ENCODE data around the gene NEGR1. TPM values are rescaled to one million over a fixed set of nuclear protein-coding genes. Genes with fewer than 3 reads are reported as not detected.

NEGR1 gene
- total RNA-seq, 1 donor from 2014 or later: 16.9 TPM

DNA sequence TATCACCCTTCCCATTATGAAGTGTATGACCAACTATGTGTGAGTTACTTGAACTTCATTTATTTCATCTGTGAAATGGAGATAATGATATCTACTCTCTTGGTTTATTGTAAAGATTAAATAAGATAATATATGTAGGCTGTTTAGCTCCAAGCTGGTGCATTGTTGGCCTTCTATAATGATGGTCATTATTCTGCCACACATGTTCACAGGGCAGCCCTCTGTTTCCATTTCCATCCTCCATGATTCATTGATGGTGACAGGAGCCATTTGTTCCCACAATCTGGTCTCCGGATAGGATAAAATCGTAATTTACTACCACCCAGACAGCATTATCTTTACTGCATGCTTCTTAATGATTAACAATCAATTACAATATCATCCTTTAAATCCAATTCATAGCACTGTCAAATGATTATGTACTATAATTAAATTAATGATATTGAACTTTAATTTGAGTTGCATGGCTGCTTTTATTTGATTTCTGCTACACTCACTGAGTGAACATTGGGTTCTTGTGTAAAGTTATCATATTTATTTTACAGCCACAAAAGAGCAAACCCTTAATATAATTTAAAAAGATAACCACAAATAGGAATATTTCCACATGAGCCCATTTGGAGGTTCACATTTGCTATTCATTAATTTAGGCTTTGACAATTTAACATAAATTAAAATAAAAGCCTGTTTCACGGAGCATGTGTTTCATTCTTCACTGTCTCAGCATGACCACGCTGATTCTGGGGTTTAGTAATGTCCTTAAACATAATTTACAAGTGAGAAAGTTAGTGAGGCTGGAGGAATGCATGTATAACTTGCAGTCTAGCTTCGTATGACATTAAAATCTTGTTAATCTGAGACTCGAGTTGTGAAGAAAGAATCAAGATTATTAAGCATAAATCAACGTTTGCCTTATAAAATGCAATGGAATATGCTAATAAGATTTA is 605.1 kb downstream of the NEGR1 start:
- no peak for DNase-seq

DNA sequence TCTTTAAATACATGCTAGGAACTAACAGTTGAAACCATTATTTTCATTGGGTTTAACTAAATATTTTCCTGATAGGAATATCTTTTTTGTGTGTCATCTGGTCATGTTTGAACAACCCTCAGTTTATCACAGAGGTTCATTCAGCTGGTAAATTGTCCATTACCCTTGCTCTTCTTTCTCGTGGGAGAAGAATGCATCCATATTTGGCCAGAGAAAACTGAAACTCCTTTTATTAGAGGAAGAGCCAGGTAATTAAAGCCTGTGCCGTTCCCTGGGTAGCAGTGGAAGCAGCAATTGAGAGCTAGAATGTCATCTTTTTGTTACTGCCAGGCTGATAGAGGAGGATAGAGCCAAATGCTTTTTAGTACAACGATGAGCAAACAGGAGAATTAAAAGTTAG is 614.3 kb downstream of the NEGR1 start:
- no peak for DNase-seq

DNA sequence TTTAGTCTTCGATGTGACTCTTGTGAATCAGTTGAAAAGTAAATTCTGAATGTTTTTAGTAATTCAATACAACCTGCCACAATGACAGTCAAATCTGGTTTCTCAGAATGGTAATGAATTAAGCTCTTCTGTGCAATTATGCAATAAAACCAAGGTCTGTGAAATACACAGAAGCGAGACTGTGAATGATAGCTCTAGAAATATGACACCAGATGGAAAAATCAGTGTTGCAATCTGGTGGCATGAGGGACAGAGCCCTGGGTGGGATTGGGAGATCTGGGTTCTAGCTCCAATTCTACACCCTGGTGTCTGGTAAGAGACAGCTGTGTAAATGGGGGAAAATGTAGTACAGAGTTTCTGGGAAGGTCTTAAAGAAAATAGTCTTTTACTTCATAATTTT is 615.1 kb downstream of the NEGR1 start:
- no peak for DNase-seq

DNA sequence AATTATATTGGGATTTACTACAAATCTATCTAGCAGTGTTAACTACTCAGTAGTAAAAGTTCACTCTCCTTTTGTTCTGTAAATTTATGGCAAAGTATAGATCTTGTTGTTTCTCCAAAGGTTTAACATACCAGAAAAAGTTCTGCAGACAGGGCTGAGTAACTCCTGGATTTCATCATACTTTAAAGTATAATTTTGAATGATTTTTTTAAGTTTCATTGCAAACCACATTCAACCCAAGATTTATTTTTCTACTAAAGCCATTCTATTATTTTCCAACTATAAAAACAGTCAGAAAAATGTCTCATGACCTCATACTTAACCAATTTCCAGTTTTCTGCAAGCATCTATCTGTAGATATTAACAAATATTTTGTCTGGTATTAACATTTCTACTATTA is 615.7 kb downstream of the NEGR1 start:
- no peak for DNase-seq

DNA sequence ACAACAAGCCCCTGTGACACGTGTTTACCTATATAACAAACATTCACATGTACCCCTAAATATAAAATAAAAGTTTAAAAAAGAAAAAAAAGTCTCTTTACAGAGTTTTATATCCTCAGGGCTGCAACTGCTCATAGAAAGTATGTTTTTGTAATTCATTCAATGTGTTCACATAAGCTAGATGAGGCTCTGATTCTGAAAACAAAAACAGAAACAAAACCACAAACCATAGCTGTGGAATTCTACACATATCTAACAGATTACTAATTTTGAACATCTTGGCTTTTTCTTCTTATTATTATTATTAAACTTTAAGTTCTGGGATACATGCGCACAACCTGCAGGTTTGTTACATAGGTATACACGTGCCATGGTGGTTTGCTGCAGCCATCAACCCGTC is 621.9 kb downstream of the NEGR1 start:
- no peak for DNase-seq

DNA sequence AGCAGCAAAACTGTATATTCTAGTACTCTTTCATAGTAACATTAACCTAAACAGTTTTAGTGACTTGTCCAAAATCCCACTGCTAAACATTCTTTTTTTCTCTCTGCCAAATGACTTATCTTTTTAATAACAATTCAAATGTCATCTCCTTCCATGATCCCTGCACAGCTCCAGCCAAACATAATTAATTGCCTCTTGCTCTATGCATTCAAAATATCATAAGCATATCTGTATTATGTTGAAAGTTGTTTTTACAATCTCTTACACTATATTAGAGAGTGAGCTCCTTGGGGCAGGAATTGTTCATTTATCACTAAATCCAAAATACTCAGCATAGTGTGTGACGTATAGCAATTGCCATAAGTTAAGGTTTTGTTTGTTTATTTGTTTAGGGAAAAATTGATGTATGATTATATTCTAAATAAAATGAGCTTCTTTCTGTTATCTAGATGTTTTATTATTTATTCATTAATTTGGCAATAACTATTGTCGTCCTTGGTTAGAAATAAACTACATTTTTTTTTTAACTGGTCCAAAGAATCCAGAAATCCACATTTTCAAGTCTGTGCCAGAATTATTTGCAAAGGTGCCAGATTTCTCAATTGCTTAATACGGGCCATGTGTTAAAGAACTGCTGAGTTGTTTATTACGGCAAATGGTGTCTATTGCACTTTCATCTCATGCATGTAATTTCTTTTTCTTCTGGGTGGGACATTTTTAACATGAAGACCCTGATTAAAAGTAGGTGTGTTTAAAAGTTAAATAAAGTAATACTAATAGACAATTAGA is 624.3 kb downstream of the NEGR1 start:
- DNase-seq: peak; percentile 58

DNA sequence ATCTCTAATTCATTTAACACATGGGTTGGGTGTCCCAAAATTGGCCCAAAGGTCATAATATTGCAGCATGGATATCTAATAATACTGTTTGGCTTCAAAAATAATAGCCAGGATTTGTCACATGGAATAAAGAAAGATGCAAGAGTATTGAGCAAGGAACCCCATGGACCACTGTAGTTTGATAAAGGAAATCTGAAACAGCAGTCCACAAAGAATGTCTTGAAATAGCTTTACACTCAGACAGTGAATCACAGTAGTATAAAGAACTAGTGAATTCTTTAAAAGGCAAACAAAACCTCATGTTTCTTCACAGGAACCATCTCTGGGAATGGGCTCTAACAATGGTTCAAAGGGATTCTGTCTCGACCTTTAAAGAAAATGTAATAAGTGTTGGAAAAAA is 625.4 kb downstream of the NEGR1 start:
- no peak for DNase-seq

DNA sequence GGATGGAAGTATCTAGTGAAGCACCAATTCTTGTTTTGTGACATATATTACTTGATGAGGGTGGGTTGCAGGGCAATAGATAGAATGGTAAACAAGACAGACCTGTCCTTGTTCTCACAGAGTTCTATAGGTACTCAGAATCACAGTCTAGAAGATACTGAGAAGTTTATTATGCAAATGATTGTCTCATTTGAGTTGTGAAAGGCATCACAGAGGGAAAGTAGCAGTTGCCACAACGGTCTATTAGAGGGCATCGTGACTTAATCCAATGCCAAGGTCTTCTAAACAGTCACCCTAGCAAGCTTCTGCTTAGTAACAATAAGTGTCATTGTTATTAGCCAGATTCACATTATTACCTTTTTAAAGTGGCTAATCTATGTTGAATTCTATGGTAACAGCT is 626.7 kb downstream of the NEGR1 start:
- DNase-seq: no peak

DNA sequence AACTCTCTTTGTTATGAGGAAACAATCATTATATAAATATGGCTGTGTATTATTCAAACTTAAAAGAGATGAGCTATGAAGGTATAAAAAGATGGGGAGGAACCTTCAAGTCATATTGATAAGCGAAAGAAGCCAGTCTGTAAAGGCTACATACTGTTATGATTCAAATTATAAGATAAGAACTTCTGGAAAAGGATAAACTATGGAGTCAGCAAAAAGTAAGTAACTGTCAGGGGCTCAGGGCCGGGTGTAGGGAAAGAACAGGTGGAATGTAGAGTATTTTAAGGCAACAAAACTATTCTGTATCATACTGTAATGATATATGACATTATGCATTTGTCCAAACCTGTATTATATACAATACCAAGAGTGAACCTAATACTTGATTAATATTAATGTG is 628.4 kb downstream of the NEGR1 start:
- no peak for DNase-seq

DNA sequence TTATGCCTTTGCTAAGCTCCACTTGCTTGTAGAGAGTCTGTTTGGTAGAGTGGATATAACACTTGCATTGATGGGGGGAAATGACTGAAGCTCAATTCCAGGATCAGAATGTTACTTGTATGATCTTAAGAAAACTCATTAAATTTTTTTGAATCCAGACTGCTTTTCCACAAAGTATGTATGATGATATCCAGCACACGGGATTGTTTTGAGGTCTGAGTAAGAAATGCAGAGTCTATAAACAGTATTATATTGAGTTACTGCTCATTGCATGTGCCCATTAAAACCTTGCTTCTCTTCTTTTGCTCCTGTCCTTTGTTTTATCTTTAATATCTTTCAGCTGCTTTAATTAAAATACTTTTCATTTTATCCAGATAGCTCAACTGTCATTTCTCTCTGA is 631.1 kb downstream of the NEGR1 start:
- DNase-seq: no peak

DNA sequence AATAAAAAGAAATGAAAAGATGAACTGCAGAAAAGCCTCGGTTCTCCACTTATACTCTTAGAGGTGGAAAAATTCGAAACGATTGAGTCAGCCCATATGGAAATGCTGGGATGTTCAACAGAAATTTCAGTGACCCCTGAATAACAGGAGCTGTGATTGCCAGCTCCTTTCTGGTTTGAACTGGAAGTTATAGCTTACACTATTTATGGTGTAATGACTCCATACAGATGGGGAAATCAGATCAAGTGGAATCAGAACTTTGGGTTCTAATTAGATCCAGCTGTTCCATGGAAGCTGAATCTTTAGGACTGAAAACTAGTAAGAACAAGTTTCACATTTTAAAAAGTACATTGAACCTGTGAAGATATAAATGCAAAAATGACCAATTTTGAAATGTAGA is 632.2 kb downstream of the NEGR1 start:
- DNase-seq: peak; percentile 58

DNA sequence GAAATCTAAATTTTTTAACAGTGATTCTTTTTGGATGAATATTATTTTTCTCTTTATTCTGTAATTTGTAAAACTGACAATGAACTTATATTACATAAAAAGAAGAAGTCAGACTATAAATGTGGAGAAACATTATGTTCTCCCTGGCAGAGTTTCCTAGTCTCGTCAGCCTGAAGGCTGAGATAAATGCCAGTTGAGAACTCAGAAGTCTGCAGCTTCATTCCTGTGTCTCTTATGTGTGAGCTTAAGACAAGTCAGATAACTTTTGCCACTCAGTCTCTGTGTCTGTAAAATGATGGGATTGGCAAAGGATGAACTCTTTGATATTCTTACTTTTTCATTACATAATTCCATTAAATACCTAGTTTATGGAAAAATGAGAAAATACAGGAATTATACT is 632.7 kb downstream of the NEGR1 start:
- no peak for DNase-seq

DNA sequence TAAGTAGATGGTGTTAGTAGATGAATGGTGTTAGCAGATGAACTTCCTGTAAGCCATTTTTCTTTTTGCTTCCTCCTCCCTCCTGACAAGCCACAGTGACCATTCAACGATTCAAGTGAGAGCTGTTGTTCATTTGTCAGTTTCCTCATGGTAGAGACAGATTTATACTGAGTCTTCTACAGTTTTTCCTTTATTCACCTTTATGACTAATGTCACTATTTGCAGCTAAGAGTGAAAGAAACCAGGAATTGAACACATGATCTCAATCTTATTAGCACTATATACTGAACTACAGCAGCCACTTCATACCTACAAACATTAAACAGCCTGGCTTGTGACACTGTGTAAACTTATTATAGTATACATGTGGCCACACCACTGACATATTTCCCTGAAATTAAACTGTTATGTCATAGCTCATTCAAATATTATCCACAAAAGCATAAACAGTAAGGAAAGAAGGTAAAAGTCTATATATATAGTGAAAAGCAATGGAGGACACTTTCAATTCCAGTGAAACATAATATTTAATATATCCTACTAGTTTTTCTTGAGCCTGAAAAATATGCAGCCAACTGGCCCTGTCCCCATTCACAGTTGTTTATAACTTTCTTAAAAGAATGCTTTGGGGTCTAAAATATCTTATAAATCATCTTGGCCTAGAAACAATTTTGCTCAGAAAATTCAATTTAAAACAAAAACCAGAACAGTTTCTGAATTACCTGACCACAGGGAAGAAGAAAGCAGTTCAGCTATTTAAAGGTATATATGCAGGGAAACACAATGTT is 634.6 kb downstream of the NEGR1 start:
- peak; percentile 48 for DNase-seq

DNA sequence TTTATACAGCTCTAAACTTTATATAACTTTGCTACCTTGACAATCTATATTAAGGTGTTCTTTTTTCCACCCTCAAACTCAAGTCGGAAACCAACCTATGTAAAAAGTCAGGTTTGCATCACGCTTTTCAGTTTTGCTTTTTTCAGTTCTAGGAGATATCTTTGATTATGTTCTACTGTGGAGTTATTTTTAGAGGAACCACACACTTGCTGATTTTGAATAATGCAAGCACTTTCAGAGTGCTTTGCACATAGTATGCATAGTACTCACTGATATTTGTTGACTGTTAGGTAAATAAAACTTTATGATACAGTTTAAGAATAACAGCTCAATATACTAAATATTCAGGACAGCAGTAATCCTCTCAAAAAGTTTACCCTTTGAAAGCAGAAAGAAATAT is 637.3 kb downstream of the NEGR1 start:
- no peak for DNase-seq

DNA sequence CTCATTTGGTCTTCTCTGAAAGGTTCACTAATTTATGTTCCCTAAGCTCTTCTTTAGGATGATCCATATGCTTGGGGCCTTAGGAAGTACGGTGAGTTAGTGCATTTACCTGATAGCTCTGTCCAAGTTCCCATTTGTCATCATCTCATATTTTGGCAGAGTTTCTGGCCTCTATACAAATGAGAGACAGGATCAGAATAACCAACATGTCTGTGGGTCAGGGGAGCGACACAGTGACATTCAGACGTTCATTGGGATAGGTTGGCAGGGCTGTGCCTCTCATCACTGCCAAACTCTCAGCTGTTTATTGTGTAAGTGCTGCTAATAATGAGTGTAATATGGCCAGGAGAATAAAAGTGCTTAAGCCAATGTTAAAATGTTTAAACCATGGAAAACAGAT is 640.4 kb downstream of the NEGR1 start:
- DNase-seq: no peak

DNA sequence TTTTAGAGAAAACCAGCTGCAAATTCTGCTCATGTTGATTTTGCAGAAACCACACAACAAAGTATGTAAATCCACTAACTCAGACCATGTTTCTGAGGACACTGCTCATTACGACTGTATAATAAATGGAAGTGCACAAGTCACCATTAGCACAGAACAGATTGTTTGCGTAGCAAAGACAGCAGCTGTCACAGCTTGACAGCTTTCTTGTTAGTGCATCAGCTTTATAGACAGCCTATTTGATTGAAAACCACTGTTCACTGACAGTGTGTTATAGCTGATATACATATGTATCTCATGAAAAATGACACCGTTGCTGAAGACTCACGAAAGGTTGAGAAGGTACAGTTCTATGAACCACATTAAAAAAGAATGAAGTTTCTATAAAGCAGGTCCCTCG is 641.3 kb downstream of the NEGR1 start:
- no peak for DNase-seq

DNA sequence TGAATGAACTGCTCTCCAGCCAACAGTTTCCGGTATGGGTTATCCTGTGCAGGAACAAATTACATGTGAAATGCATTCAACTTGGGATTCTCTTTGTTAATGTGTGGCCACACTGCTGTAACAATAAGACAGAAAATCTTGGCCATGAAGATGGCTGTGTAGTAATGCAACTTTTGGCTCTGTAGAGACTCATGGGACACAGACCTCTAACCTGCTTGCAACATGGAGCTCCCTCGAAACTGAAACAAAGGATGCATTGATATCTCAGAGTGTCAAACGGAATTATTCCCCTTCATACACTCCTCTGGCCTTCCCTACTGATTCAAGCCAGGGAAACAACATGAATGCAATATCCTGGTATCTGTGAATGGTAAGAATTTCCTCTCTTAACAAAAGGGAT is 642.2 kb downstream of the NEGR1 start:
- DNase-seq: peak; percentile 72

DNA sequence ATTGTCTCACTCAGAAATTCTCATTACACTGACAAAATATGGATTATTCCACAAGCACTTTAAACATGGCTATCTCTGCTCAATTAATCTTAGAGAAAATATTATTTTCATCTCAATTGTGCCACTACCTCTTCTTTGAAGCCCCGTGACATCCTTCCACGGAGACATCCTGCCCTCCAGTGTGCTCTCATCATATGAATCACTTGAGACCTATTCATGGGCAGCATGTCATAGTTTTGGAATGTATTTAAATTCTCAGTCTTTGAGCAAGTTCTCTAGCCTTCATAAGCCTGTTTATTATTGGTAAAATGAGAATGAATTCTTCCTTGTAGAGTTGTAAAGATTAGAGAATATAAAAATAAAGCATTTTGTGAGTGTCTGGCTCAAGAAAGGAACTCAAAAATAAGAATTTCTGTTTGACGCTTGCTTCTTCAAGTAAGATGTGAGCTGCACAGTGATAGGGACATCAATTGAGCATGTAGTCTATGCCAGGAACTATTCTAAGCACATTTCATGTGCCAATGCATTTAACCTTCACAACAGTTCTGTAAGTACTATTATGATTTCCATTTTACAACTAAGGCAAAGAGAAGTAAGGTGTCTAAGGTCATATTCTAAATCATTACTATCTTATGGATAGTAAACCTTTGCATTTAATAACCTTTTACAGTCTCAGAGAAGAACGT is 644.1 kb downstream of the NEGR1 start:
- no peak for DNase-seq

DNA sequence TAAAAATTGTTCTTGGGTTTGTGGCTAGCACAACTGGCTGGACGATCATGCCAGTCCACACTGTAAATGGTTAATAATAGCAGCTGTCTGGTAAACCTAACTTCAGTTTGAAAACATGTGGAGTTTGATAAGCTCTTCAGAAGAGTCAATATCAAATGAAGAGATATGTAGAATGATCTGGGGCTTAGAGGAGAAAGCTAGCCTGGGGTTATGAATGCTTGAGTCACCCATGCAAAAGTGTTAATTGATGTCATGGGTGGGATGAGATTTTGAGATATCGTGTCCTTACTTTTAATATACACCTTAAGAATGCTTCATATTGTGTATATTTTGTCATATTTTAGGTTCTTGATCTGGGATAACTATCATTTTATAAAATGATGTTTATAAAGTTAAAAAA is 646.8 kb downstream of the NEGR1 start:
- no peak for DNase-seq

DNA sequence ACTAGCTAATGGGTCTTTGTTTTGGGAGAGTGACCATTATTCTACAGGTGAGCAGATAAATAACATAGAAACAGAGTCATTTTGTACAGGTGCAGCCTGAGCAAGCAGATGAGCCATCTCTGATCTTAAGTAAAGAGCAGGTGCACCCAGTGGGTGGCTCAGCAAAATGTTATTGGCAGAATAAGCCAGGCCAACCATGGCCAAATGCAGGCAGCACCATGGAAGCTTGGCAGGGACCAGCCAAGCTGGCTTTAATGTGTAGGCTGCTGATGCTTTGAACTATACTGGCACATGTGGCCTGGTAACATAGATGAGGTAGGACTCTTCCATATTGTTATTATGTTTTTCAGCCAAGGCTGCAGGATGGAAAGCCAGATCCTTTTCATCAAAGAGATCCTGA is 648.2 kb downstream of the NEGR1 start:
- no peak for DNase-seq

DNA sequence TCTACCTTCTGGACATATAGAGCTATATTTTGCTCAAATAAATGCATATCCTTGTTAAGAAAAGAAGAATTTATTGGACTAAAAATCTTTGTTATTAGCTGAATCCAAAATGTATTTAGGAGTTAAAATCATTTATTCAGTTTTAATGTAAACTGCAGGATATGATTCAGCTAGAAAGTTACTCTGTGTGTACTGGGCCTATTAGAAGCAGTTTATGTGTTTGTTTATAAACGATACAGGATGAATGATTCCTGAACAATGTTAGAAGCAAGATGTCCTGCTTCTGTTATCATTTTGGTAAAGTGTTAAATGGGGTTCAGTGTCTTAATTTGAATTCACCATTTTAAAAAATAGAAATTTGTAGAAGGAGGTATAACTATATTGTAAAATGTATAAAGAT is 652.3 kb downstream of the NEGR1 start:
- DNase-seq: no peak

DNA sequence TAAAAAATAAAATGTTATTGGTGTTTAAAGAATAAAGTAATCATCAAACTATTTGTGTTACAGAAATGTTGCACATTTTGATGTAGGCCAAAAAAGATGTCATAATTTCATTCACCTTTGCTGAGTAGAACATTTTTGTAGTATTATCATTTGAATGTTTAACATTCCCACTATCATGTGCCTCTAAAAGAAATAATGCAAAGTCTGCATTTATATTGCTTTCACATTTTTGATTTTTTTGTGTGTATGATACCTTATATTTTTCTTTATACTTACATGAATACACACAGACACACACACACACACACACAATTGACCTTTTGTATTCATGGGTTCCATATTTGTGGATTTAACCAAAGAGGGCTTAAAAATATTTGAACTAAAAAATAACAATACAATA is 657.3 kb downstream of the NEGR1 start:
- DNase-seq: no peak

Data from tongue (tissue), 2 donors.